ENCODE measurements around the gene ST3GAL3. TPM values are rescaled to one million over a fixed set of nuclear protein-coding genes. Genes with fewer than 3 reads are reported as not detected.

The ST3GAL3 gene
- total RNA-seq, 1 donor from 2014 or later = 34.3 TPM

GRCh38 chr1:43834280-43835081, 127.1 kb downstream of the ST3GAL3 start:
- H3K4me3 ChIP-seq = no peak overlapping the region
- no peaks in the 10 kb centered on the region for H3K36me3 ChIP-seq
- no peak for TF ChIP-seq CTCF (IDR thresholded peaks at IDR 0.05)
- H3K27ac ChIP-seq = peak overlapping the region; percentile 42 to 70
- H3K27me3 ChIP-seq = no peaks in the 10 kb centered on the region
- H3K4me1 ChIP-seq = peaks cover 0 to 6% of the 10 kb centered on the region in 2 donors
- no peaks in the 10 kb centered on the region for H3K9me3 ChIP-seq
- intact Hi-C loops (cut with DNase I) = no loop called here
- no peak for DNase-seq (ENCODE audit: low spot score in 2 of 2)

- H3K27me3 ChIP-seq = no peaks in the 10 kb centered on the region
- H3K36me3 ChIP-seq = no peaks in the 10 kb centered on the region
- TF ChIP-seq CTCF (IDR thresholded peaks at IDR 0.05) = no peak
- H3K4me1 ChIP-seq = peaks cover 0 to 6% of the 10 kb centered on the region in 2 donors
- no peak overlapping the region for H3K4me3 ChIP-seq
- intact Hi-C loops (cut with DNase I) = no loop called here
- no peaks in the 10 kb centered on the region for H3K9me3 ChIP-seq
- DNase-seq (ENCODE audit: low spot score in 2 of 2) = no peak
- H3K27ac ChIP-seq = peak overlapping the region; percentile 42 to 70
Observed at GRCh38 chr1:43835082-43836021, 128.0 kb downstream of the ST3GAL3 start.

- intact Hi-C loops (cut with DNase I) = no loop called here
- no peak for DNase-seq (ENCODE audit: low spot score in 2 of 2)
- no peaks in the 10 kb centered on the region for H3K9me3 ChIP-seq
- peaks cover 0 to 6% of the 10 kb centered on the region in 2 donors for H3K4me1 ChIP-seq
- no peak overlapping the region for H3K27ac ChIP-seq
- no peak overlapping the region for H3K4me3 ChIP-seq
- no peaks in the 10 kb centered on the region for H3K27me3 ChIP-seq
- H3K36me3 ChIP-seq = no peaks in the 10 kb centered on the region
- no peak for TF ChIP-seq CTCF (IDR thresholded peaks at IDR 0.05)
Observed at GRCh38 chr1:43836267-43836951, 129.1 kb downstream of the ST3GAL3 start.

- H3K4me1 ChIP-seq = peaks cover 0 to 6% of the 10 kb centered on the region in 2 donors
- H3K4me3 ChIP-seq = peak overlapping the region in 1 of 2 donors; percentile 31
Observed at GRCh38 chr1:43839056-43839455, 131.7 kb downstream of the ST3GAL3 start.

More at GRCh38 chr1:43839056-43839455, 131.7 kb downstream of the ST3GAL3 start:
- no peak for DNase-seq (ENCODE audit: low spot score in 2 of 2)
- intact Hi-C loops (cut with DNase I) = no loop called here
- TF ChIP-seq CTCF (IDR thresholded peaks at IDR 0.05) = no peak
- Histone ChIP-seq H3K9me3 (no peaks in the 10 kb centered on the region), H3K27ac (peak overlapping the region; percentile 39 to 51), H3K36me3 (peaks cover 0 to 9% of the 10 kb centered on the region in 2 donors), H3K27me3 (no peaks in the 10 kb centered on the region)

All from ascending aorta (tissue), 2 donors.